ENCODE data around the gene FBXW10.
"Not testable (repeated sequence)": the region's sequence is repeated elsewhere in the genome, so short reads cannot be mapped to it uniquely, and the experiment has no call there.

DNA sequence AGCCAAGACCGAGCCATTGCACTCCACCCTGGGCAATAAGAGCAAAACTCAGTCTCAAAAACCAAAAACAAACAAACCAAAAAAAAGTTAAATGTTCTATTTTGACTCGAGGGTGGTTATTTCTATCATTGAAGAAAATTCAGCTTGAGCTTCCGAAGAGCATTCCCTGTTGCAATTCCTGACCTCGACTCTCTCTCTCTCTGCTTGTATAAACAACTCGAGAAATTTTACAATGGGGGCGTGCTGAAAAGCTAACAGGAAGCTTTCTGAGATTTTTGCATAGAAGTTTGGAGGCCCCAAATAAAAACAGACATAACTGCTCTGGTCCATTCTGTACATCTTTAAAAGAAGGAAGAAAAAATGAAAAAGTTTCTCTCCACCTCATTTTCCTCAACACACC is 3.6 kb downstream of the FBXW10 start:
- not testable (repeated sequence) for TF ChIP-seq POLR2A (IDR thresholded peaks at IDR 0.05)
- TF ChIP-seq, protein P1, sequence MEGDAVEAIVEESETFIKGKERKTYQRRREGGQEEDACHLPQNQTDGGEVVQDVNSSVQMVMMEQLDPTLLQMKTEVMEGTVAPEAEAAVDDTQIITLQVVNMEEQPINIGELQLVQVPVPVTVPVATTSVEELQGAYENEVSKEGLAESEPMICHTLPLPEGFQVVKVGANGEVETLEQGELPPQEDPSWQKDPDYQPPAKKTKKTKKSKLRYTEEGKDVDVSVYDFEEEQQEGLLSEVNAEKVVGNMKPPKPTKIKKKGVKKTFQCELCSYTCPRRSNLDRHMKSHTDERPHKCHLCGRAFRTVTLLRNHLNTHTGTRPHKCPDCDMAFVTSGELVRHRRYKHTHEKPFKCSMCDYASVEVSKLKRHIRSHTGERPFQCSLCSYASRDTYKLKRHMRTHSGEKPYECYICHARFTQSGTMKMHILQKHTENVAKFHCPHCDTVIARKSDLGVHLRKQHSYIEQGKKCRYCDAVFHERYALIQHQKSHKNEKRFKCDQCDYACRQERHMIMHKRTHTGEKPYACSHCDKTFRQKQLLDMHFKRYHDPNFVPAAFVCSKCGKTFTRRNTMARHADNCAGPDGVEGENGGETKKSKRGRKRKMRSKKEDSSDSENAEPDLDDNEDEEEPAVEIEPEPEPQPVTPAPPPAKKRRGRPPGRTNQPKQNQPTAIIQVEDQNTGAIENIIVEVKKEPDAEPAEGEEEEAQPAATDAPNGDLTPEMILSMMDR (IDR thresholded peaks at IDR 0.05): not testable (repeated sequence)
